A549 (cell line): ENCODE measurements around the gene CD46. TPM values are rescaled to one million over a fixed set of nuclear protein-coding genes. Genes with fewer than 3 reads are reported as not detected.

Experiments used
- polyA plus RNA-seq, 4 experiments: library from polyadenylated mRNA; depleted of rRNA in 3 of 4; stranded (reverse); fragments of >200 nt; fragmentation: RNase III in 1 of 4; extraction: RNeasy Plus Mini Kit Qiagen cat#74134 plus additional on column Dnase treatment in 1 of 4; gene quantifications; 2 replicates in 3 of 4; 3 replicates in 1 of 4; pipeline ENCODE4 v1.2.3, GENCODE V29; 2011 to 2017
- small RNA-seq, 6 experiments: library from RNA; depleted of rRNA; stranded (forward); fragments of <200 nt; gene quantifications; one replicate each; pipeline ENCODE3, GENCODE V24; 2012

CD46 gene
- polyA plus RNA-seq, 2 of the 4 experiments (the other 2 are of a cell fraction) = 142 to 239 TPM

Small RNA genes lying within 50 kb of the gene (small RNA-seq; reads per million reads assigned to genes)
- gene RNA5SP534 = 0 reads per million in 6 experiments

Other genes starting within 250 kb of the CD46 start
- not detected in 2 replicates for gene CR1L, start 106.9 kb upstream of the CD46 start, polyA plus RNA-seq (2011; rRNA removed)
- gene CR1L, start 106.9 kb upstream of the CD46 start, polyA plus RNA-seq (2017; fragmentation: RNase III; extraction: RNeasy Plus Mini Kit Qiagen cat#74134 plus additional on column Dnase treatment) = not detected in 3 replicates
- 0.04 TPM in 1 of 2 replicates, not detected in the other for gene CD34, start 159.1 kb downstream of the CD46 start, polyA plus RNA-seq (2011; rRNA removed)
- gene CD34, start 159.1 kb downstream of the CD46 start, polyA plus RNA-seq (2017; fragmentation: RNase III; extraction: RNeasy Plus Mini Kit Qiagen cat#74134 plus additional on column Dnase treatment) = 0.04 to 0.05 TPM in 2 of 3 replicates, not detected in the other